Loucy (cell line): ENCODE measurements around the gene KNDC1.

ENCODE experiments used
- EZH2phosphoT487 ChIP-seq: fragments of 200-600 bp; IDR thresholded peaks from 2 replicates; pipeline ENCODE4 v1.6.1; 2018; ENCODE audit warnings: antibody characterized with exemption, mild to moderate bottlenecking, moderate library complexity, borderline replicate concordance
- TF ChIP-seq, protein P1 (sequence below): fragments of 200-600 bp; sonication (generic); conservative IDR thresholded peaks from 2 replicates; pipeline ENCODE4 v1.5.1; 2014; ENCODE audit warnings: mild to moderate bottlenecking, antibody characterized with exemption, low read length

- TF ChIP-seq, protein P1, sequence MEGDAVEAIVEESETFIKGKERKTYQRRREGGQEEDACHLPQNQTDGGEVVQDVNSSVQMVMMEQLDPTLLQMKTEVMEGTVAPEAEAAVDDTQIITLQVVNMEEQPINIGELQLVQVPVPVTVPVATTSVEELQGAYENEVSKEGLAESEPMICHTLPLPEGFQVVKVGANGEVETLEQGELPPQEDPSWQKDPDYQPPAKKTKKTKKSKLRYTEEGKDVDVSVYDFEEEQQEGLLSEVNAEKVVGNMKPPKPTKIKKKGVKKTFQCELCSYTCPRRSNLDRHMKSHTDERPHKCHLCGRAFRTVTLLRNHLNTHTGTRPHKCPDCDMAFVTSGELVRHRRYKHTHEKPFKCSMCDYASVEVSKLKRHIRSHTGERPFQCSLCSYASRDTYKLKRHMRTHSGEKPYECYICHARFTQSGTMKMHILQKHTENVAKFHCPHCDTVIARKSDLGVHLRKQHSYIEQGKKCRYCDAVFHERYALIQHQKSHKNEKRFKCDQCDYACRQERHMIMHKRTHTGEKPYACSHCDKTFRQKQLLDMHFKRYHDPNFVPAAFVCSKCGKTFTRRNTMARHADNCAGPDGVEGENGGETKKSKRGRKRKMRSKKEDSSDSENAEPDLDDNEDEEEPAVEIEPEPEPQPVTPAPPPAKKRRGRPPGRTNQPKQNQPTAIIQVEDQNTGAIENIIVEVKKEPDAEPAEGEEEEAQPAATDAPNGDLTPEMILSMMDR = no peak
- no peak for TF ChIP-seq EZH2phosphoT487
Observed at GRCh38 chr10:133230044-133230361, 70.0 kb downstream of the KNDC1 start, which contains the start of gene UTF1.
